GM13977 (cell line): ENCODE measurements around the gene PLB1.

ENCODE experiments used
- DNase-seq: peaks from one replicate; pipeline ENCODE4 v3.0.0; 2012; ENCODE audit warnings: low spot score
- CTCF ChIP-seq: IDR thresholded peaks from 2 replicates; pipeline ENCODE4 v1.5.1; 2012; ENCODE audit warnings: mild to moderate bottlenecking, control low read depth; ENCODE audit not compliant: insufficient read depth; ENCODE audit errors: extremely low read depth, missing control alignments
- in situ Hi-C: fragments of 300-500 bp; cut with MboI; formaldehyde crosslinking; loops from one replicate; pipeline ENCODE4 v1.12.0; 2022; ENCODE audit warnings: low sequenced_read_pairs, low pct_unique_long_range_greater_than_20kb, mixed read lengths, inconsistent platforms; ENCODE audit not compliant: unreplicated experiment

PLB1 gene

GRCh38 chr2:28684142-28684858 is 188.4 kb downstream of the PLB1 start:
- no peak for DNase-seq
- no peak for TF ChIP-seq CTCF
- in situ Hi-C loops: no loop called here

GRCh38 chr2:28687171-28687570 is 191.3 kb downstream of the PLB1 start:
- no peak for TF ChIP-seq CTCF
- no peak for DNase-seq
- in situ Hi-C loops: no loop called here

GRCh38 chr2:28687640-28688385 is 192.0 kb downstream of the PLB1 start:
- in situ Hi-C loops: no loop called here
- no peak for DNase-seq
- TF ChIP-seq CTCF: no peak

- DNase-seq: no peak
- in situ Hi-C loops: no loop called here
- TF ChIP-seq CTCF: no peak
Observed at GRCh38 chr2:28688818-28689217, 193.0 kb downstream of the PLB1 start.

- TF ChIP-seq CTCF: no peak
- in situ Hi-C loops: no loop called here
- no peak for DNase-seq
Observed at GRCh38 chr2:28689771-28690170, 193.9 kb downstream of the PLB1 start.

- TF ChIP-seq CTCF: no peak
- DNase-seq: no peak
- in situ Hi-C loops: no loop called here
Observed at GRCh38 chr2:28692411-28692810, 196.6 kb downstream of the PLB1 start.
